Thyroid gland (tissue), 4 donors: Measurements from ENCODE around the gene CCR5AS.

Experiments used
- POLR2A ChIP-seq, 2 donors: fragments of 450-650 bp; IDR thresholded peaks; one replicate each; pipeline ENCODE4 v1.6.1; 2017; ENCODE audit warnings: antibody characterized with exemption in 2 of 2, mild to moderate bottlenecking in 2 of 2, moderate library complexity in 1 of 2
- TF ChIP-seq, protein P1 (sequence below), 6 experiments: fragments of 200-600 bp in 3 of 6; fragments of 450-650 bp in 3 of 6; sonication (generic) in 3 of 6; IDR thresholded peaks; one replicate each; pipeline ENCODE4 v1.5.1; 2016 to 2019; ENCODE audit warnings: antibody characterized with exemption in 6 of 6, mild to moderate bottlenecking in 2 of 6, inconsistent platforms in 1 of 6, moderate library complexity in 1 of 6

DNA sequence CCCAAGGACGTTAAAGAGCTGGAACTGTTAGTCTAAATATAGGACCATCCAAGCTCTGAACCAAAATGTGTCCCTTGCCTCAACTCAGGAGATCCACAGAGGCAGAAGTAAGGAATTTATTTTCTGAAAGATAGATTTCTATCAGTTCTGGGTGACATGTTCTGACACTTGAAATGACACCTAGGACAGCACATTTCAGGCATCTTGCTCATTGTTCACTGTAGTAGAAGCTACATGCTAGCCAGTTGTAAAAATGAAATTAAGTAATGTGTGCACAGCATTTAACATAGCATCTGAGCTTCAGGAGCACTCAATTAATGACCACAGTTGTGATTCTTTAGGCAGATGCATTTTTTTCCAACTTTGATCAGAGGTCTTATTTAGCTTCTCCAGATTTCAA lies 52.4 kb downstream of the CCR5AS start:
- TF ChIP-seq POLR2A (IDR thresholded peaks at IDR 0.05): no peak
- TF ChIP-seq, protein P1, sequence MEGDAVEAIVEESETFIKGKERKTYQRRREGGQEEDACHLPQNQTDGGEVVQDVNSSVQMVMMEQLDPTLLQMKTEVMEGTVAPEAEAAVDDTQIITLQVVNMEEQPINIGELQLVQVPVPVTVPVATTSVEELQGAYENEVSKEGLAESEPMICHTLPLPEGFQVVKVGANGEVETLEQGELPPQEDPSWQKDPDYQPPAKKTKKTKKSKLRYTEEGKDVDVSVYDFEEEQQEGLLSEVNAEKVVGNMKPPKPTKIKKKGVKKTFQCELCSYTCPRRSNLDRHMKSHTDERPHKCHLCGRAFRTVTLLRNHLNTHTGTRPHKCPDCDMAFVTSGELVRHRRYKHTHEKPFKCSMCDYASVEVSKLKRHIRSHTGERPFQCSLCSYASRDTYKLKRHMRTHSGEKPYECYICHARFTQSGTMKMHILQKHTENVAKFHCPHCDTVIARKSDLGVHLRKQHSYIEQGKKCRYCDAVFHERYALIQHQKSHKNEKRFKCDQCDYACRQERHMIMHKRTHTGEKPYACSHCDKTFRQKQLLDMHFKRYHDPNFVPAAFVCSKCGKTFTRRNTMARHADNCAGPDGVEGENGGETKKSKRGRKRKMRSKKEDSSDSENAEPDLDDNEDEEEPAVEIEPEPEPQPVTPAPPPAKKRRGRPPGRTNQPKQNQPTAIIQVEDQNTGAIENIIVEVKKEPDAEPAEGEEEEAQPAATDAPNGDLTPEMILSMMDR (IDR thresholded peaks at IDR 0.05): no peak
